ACC112 (cell line): Measurements from ENCODE around the gene DMRT2.
A peak's percentile ranks its signal among the peaks of the same experiment; 100 is the strongest.

Source experiments
- H2AFZ ChIP-seq: fragments of 200-600 bp; sonication (generic); one replicate; pipeline ENCODE4 v1.6.0; 2017; ENCODE audit warnings: antibody characterized with exemption, low read length; ENCODE audit not compliant: unreplicated experiment
- H3K27ac ChIP-seq: fragments of 200-600 bp; sonication (generic); 2 replicates; pipeline ENCODE4 v1.5.1; 2014; ENCODE audit warnings: low read depth, mild to moderate bottlenecking, antibody characterized with exemption, low read length, moderate library complexity
- H3K27me3 ChIP-seq: fragments of 200-600 bp; sonication (generic); 2 replicates; pipeline ENCODE4 v1.6.1; 2014; ENCODE audit warnings: mild to moderate bottlenecking, antibody characterized with exemption, low read length, moderate library complexity, mixed read lengths; ENCODE audit not compliant: insufficient read depth
- H3K36me3 ChIP-seq: fragments of 200-600 bp; sonication (generic); 2 replicates; pipeline ENCODE4 v1.6.1; 2016; ENCODE audit warnings: mild to moderate bottlenecking, antibody characterized with exemption, low read length, moderate library complexity, mixed read lengths; ENCODE audit not compliant: insufficient read depth
- H3K4me1 ChIP-seq: fragments of 200-600 bp; sonication (generic); one replicate; pipeline ENCODE4 v1.6.1; 2016; ENCODE audit warnings: low read length, mixed read lengths; ENCODE audit not compliant: insufficient read depth, unreplicated experiment, control insufficient read depth
- H3K4me3 ChIP-seq: fragments of 200-600 bp; sonication (generic); 2 replicates; pipeline ENCODE4 v1.5.1; 2014; ENCODE audit warnings: mild to moderate bottlenecking, low read depth, low read length
- H3K79me2 ChIP-seq: fragments of 200-600 bp; sonication (generic); one replicate; pipeline ENCODE4 v1.6.0; 2016; ENCODE audit warnings: low read length; ENCODE audit not compliant: control insufficient read depth, unreplicated experiment, insufficient read depth

The DMRT2 gene

DNA sequence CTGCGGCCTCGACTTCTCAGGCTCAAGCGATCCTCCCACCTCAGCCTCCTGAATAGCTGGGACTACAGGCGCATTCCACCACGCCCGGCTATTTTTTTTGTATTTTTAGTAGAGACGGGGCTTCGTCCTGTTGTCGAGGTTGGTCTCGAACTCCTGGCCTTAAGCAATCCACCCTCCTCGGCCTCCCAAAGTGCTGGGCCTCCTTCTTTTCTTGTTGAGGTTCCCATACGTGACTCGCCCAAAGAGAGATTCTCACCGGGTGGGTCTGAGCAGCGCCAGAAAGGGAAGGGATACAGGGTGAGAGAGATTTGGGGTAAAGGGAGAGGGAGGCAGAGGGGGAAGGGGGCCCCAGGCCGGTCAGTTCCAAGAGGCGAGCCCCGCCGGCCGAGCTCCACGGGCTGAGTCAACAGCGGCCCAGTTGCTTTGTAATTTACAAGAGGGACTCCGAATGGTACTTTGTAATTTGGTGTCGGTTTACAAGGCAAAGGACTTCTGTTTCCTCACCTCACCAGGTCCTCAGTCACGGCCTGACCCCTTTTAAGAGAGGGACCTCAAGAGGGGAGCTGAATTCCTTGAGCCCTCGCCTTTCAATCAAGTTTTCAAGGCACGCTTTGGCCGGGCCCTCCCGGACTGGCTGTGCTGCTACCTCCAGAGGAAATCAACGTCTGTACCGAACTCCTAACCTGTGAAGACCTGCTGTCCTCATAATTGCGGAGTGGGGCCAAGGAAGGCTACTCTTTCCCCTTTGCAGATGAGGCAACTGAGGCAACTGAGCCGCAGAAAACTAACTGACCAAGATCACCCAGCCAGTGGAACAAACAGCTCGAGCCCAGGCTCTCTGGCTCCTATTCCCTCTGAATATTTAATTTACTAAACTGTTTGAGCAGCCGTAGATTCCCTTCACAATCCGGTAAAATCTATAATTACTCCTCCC is 3.3 kb upstream of the DMRT2 start:
- Histone ChIP-seq H3K79me2 (no peaks in the 10 kb centered on the region), H3K27me3 (peaks cover 92% of the 10 kb centered on the region), H3K36me3 (no peaks in the 10 kb centered on the region), H3K27ac (no peak overlapping the region), H3K4me3 (peak overlapping the region; percentile 65), H3K4me1 (no peaks in the 10 kb centered on the region), H2AFZ (no peak overlapping the region)

DNA sequence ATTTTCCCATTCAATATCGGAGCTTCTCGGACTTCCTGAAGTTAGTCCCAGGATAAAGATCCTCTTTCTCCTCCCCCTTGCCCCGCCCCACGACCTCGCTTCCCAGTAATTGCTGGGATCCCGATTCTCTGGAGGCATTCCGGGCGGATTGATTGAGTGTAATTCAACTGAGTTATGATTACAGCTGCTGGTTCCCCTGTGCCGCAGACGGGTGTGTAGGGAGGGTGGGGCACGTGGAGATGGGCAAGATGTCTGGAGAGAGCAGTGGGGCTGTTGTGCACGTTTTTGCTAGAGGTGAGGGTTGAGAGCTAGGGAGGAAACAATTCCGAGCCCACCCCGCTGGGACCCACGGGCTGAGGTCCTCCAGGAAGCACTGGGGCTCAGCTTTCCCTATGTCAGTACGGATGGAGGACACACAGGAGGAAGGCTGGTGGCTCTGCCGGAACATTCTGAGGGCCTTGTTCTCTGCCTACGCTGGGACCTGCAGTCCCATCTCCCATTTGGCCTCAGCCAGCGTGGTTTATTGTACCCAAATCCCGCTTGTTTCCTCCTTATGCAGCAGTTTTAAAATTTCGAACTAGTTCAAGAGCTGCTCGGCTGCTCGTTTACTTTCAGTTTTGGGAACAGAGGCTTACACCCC is 2.4 kb upstream of the DMRT2 start:
- Histone ChIP-seq H2AFZ (no peak overlapping the region), H3K27ac (no peak overlapping the region), H3K79me2 (no peaks in the 10 kb centered on the region), H3K27me3 (peaks cover 92% of the 10 kb centered on the region), H3K4me1 (no peaks in the 10 kb centered on the region), H3K36me3 (no peaks in the 10 kb centered on the region), H3K4me3 (peak overlapping the region; percentile 65)

DNA sequence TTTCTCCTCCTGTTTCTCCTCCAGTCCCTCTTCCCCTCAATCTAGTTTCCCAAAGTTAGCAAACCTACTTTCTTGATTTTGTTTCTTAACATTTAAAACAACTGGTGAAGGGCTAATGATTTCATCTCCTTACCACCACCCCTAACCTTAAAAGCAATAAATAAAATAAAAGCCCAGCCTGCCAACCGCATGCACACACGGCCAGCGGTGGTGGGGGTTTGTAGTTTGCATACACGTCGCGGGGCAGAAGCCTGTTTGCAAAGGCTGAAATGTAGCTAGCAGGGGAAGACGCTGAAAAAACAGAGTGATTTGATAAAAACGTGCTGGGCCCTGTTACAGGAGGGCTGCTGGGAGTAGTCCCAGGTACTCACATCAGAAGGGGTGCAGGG is 1.9 kb upstream of the DMRT2 start:
- no peaks in the 10 kb centered on the region for H3K36me3 ChIP-seq
- no peaks in the 10 kb centered on the region for H3K79me2 ChIP-seq
- no peaks in the 10 kb centered on the region for H3K4me1 ChIP-seq
- H3K27me3 ChIP-seq, result peaks cover 92% of the 10 kb centered on the region
- H3K27ac ChIP-seq, result no peak overlapping the region
- no peak overlapping the region for H2AFZ ChIP-seq
- peak overlapping the region; percentile 65 for H3K4me3 ChIP-seq

- peaks cover 92% of the 10 kb centered on the region for H3K27me3 ChIP-seq
- H3K36me3 ChIP-seq, result no peaks in the 10 kb centered on the region
- no peak overlapping the region for H3K27ac ChIP-seq
- H3K4me3 ChIP-seq, result no peak overlapping the region
- H2AFZ ChIP-seq, result no peak overlapping the region
- H3K4me1 ChIP-seq, result no peaks in the 10 kb centered on the region
- H3K79me2 ChIP-seq, result no peaks in the 10 kb centered on the region
These were observed 1.3 kb upstream of the DMRT2 start for GRCh38 chr9:1048811-1049210.

DNA sequence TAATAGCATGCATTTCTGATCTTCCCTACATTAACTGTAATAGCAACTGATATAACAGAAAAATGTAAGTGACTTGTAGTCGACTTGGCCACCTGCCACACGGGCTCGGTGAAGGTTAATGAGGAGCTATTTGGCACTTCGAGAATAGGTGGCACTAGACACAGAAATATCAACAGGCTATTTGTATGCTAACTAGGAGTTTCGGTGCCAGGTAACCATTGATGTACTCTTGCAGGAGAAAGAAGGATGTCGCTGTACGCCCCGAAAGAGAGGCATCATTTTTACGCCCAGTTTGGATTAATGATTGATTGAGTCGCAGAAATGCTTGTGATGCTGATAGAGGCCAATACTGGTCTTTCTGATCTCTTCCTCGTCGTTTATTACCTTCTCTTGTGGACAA is 516 bp upstream of the DMRT2 start:
- Histone ChIP-seq H3K27ac (no peak overlapping the region), H3K4me1 (no peaks in the 10 kb centered on the region), H3K27me3 (peaks cover 93% of the 10 kb centered on the region), H3K4me3 (no peak overlapping the region), H2AFZ (no peak overlapping the region), H3K79me2 (no peaks in the 10 kb centered on the region), H3K36me3 (no peaks in the 10 kb centered on the region)

GRCh38 chr9:1051210-1051583 is 1.0 kb downstream of the DMRT2 start:
- Histone ChIP-seq H3K79me2 (no peaks in the 10 kb centered on the region), H3K27ac (no peak overlapping the region), H3K27me3 (peaks cover 81% of the 10 kb centered on the region), H2AFZ (no peak overlapping the region), H3K4me1 (no peaks in the 10 kb centered on the region), H3K4me3 (no peak overlapping the region), H3K36me3 (no peaks in the 10 kb centered on the region)

DNA sequence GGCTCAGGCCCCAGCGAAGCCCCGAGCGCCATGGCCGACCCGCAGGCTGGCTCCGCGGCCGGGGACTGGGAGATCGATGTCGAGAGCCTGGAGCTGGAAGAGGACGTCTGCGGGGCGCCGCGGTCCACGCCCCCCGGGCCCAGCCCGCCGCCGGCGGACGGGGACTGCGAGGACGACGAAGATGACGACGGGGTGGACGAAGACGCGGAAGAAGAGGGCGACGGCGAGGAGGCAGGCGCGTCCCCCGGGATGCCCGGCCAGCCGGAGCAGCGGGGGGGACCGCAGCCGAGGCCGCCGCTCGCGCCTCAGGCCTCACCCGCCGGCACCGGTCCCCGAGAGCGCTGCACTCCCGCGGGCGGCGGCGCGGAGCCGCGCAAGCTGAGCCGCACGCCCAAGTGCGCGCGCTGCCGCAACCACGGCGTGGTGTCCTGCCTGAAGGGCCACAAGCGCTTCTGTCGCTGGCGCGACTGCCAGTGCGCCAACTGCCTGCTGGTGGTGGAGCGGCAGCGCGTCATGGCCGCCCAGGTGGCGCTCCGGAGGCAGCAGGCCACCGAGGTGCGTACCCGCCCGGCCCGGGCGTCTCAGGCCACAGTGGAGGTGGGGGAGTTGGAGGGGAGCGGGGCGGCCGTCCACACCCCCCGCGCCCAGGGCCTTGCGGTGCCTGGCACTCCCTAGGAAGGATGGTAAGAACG is 1.6 kb downstream of the DMRT2 start:
- no peak overlapping the region for H3K27ac ChIP-seq
- H3K27me3 ChIP-seq, result peaks cover 76% of the 10 kb centered on the region

GRCh38 chr9:1052365-1053281 is 2.5 kb downstream of the DMRT2 start:
- Histone ChIP-seq H3K79me2 (no peaks in the 10 kb centered on the region), H3K4me3 (no peak overlapping the region), H3K27me3 (peaks cover 67% of the 10 kb centered on the region), H2AFZ (no peak overlapping the region), H3K27ac (no peak overlapping the region), H3K4me1 (no peaks in the 10 kb centered on the region), H3K36me3 (no peaks in the 10 kb centered on the region)

More for the DNA sequence above, 1.6 kb downstream of the DMRT2 start:
- Histone ChIP-seq H3K4me1 (no peaks in the 10 kb centered on the region), H3K36me3 (no peaks in the 10 kb centered on the region), H3K4me3 (no peak overlapping the region), H2AFZ (no peak overlapping the region), H3K79me2 (no peaks in the 10 kb centered on the region)

DNA sequence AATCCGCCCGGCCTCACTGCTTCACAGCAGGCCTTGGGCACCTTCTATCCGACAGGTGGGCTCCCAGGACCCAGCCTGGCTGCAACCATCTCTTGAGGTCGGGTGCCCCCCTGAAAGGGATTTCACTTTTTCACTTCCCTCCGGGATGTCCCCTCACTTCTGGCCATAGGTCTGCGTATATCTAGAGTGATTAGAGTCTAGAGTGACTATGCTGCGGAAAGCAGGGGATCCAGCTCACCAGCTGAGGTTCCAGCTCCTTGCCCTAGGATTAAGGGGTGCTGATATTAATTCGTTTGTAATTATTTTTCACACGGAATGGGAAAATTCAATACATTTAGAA is 3.1 kb downstream of the DMRT2 start:
- Histone ChIP-seq H3K27me3 (peaks cover 61% of the 10 kb centered on the region), H3K4me3 (no peak overlapping the region), H3K36me3 (no peaks in the 10 kb centered on the region)

GRCh38 chr9:1053986-1054425 is 3.8 kb downstream of the DMRT2 start:
- no peak overlapping the region for H2AFZ ChIP-seq
- H3K36me3 ChIP-seq, result no peaks in the 10 kb centered on the region
- peaks cover 53% of the 10 kb centered on the region for H3K27me3 ChIP-seq
- H3K4me3 ChIP-seq, result no peak overlapping the region
- H3K79me2 ChIP-seq, result no peaks in the 10 kb centered on the region
- no peak overlapping the region for H3K27ac ChIP-seq
- H3K4me1 ChIP-seq, result no peaks in the 10 kb centered on the region

More for the DNA sequence above, 3.1 kb downstream of the DMRT2 start:
- no peaks in the 10 kb centered on the region for H3K79me2 ChIP-seq
- H3K4me1 ChIP-seq, result no peaks in the 10 kb centered on the region
- H2AFZ ChIP-seq, result no peak overlapping the region
- H3K27ac ChIP-seq, result no peak overlapping the region
